Loucy (cell line): ENCODE results near the gene COX6A1.
"Not testable (repeated sequence)": the region's sequence is repeated elsewhere in the genome, so short reads cannot be mapped to it uniquely, and the experiment has no call there.

Experiments
- EZH2phosphoT487 ChIP-seq: fragments of 200-600 bp; IDR thresholded peaks from 2 replicates; pipeline ENCODE4 v1.6.1; 2018; ENCODE audit warnings: antibody characterized with exemption, mild to moderate bottlenecking, moderate library complexity, borderline replicate concordance
- TF ChIP-seq, protein P1 (sequence below): fragments of 200-600 bp; sonication (generic); conservative IDR thresholded peaks from 2 replicates; pipeline ENCODE4 v1.5.1; 2014; ENCODE audit warnings: mild to moderate bottlenecking, antibody characterized with exemption, low read length

- TF ChIP-seq, protein P1, sequence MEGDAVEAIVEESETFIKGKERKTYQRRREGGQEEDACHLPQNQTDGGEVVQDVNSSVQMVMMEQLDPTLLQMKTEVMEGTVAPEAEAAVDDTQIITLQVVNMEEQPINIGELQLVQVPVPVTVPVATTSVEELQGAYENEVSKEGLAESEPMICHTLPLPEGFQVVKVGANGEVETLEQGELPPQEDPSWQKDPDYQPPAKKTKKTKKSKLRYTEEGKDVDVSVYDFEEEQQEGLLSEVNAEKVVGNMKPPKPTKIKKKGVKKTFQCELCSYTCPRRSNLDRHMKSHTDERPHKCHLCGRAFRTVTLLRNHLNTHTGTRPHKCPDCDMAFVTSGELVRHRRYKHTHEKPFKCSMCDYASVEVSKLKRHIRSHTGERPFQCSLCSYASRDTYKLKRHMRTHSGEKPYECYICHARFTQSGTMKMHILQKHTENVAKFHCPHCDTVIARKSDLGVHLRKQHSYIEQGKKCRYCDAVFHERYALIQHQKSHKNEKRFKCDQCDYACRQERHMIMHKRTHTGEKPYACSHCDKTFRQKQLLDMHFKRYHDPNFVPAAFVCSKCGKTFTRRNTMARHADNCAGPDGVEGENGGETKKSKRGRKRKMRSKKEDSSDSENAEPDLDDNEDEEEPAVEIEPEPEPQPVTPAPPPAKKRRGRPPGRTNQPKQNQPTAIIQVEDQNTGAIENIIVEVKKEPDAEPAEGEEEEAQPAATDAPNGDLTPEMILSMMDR: not testable (repeated sequence)
- not testable (repeated sequence) for TF ChIP-seq EZH2phosphoT487
Observed at GRCh38 chr12:120452524-120452923, 14.6 kb downstream of the COX6A1 start.
